ENCODE data around the gene PLK3.

PLK3 gene

DNA sequence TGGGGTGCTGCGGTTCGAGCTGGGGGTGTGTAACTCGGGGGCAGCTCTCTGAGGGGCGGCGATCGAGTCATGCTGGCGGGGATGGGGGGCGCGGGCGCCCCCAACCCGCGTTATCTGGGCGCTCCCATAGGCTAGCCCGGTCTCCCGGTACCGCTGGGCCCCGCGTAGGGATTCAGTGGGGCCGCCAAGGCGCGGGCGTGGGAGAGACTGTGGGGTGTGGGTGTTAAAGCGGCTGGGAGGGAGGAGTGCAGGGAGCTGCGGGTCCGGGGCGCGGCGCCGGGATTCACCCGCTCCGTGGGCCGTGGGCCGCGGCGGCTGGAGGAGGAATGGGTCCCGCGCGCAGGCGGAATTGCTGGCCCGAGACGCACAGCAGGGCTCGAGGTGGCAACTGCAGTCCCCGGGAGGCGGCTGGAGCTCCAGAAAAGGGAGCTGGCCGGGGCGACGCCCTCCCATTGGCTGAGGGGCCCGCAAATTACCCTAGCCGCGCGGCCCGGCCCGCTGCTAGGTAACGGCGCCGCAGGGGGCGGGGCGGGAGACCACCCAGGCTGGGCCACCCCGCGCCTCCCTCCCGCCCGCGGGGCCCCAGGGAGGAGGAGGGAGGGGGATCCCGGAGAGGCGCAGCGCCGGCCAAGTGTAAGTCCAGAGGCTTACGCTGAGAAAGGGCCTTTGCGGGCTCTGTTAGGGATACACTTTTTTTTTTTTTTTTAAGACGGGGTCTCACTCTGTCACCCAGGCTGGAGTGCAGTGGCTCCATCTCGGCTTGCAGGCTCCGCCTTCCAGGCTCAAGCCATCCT lies 42.9 kb downstream of the PLK3 start, which contains the start of gene PTCH2:
PTCH2 (minus strand) TSS at position 392 of the 794 bp plus-strand sequence; CDS start at position 71, 321 bp downstream.
- TF ChIP-seq, protein P1, sequence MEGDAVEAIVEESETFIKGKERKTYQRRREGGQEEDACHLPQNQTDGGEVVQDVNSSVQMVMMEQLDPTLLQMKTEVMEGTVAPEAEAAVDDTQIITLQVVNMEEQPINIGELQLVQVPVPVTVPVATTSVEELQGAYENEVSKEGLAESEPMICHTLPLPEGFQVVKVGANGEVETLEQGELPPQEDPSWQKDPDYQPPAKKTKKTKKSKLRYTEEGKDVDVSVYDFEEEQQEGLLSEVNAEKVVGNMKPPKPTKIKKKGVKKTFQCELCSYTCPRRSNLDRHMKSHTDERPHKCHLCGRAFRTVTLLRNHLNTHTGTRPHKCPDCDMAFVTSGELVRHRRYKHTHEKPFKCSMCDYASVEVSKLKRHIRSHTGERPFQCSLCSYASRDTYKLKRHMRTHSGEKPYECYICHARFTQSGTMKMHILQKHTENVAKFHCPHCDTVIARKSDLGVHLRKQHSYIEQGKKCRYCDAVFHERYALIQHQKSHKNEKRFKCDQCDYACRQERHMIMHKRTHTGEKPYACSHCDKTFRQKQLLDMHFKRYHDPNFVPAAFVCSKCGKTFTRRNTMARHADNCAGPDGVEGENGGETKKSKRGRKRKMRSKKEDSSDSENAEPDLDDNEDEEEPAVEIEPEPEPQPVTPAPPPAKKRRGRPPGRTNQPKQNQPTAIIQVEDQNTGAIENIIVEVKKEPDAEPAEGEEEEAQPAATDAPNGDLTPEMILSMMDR (IDR thresholded peaks at IDR 0.05; ENCODE audit: insufficient read depth, low read depth, low read length, missing control alignments) = no peak
- peak within 1 kb of the TSS; percentile 31 for H3K4me3 ChIP-seq (ENCODE audit: low read depth, low read length)
- DNase-seq (ENCODE audit: low read depth) = peak; percentile 28

GRCh38 chr1:44846985-44847384 lies 46.8 kb downstream of the PLK3 start:
- H3K4me3 ChIP-seq (ENCODE audit: low read depth, low read length) = no peak overlapping the region
- DNase-seq (ENCODE audit: low read depth) = no peak
- TF ChIP-seq, protein P1 (IDR thresholded peaks at IDR 0.05; ENCODE audit: insufficient read depth, low read depth, low read length, missing control alignments) = no peak

GRCh38 chr1:44847845-44848244 lies 47.7 kb downstream of the PLK3 start:
- DNase-seq (ENCODE audit: low read depth) = no peak
- no peak overlapping the region for H3K4me3 ChIP-seq (ENCODE audit: low read depth, low read length)
- TF ChIP-seq, protein P1 (IDR thresholded peaks at IDR 0.05; ENCODE audit: insufficient read depth, low read depth, low read length, missing control alignments) = no peak

DNA sequence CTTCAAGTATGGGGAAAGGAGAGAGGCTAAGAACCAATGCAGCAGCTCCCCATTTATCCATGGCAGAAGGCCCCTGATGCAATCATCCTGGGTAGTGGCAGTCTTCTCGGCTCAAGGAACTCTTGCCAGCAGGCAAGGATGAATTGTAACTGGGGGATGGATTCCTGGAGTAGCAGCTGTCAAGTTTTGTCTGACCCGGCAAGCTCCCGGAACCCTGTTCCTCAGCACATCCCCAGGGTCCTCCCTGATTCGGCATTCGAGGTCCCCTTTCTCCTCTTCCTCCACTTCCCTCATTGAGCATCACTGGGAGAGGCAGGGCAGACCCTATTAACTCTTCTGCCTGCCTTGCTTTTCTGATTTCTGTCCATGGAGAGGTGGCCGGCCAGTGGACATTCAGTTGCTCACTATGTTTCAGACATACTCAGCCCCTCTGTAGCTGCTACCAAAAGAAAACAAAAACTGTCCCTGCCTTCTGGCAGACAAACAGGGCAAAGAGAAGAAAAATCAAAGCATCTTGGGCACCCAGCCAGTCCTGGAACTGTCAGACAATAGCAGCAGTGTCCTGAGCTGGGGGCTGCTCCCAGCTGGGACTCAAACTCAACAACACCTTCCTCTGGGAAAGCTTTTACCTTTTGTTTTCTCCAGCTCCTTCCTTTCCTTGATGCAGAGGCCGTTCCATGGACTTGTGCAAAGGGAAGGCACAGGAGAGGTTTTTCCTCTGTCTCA lies 48.4 kb downstream of the PLK3 start:
- no peak overlapping the region for H3K4me3 ChIP-seq (ENCODE audit: low read depth, low read length)
- TF ChIP-seq, protein P1 (IDR thresholded peaks at IDR 0.05; ENCODE audit: insufficient read depth, low read depth, low read length, missing control alignments) = no peak
- no peak for DNase-seq (ENCODE audit: low read depth)

DNA sequence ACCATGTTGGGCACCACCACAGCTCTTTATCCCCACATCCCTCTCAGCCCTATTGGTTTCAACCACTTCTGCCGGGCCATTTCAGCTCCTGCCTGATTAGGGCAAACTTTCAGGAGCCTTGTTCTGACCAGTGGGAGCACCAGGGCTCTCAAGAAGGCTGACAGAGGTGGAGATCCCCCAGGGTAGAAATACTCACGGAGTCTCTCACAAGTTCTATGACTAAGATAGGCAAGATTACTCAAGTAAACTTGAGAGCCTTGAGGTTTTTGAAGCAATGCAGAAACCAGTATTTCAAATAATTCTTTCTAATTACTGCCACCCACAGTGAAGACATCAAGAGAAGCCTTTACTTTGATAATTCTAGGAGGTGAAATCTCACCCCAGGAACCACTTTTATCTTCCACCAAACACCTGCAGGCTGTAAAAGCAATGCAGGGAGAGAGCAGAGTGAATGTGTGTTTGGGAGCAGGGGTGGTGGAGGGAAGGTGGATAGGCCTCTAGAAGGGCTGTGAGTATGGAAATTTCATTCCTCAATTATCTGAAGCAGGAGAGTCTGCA lies 49.5 kb downstream of the PLK3 start:
- TF ChIP-seq, protein P1 (IDR thresholded peaks at IDR 0.05; ENCODE audit: insufficient read depth, low read depth, low read length, missing control alignments) = no peak
- H3K4me3 ChIP-seq (ENCODE audit: low read depth, low read length) = no peak overlapping the region
- DNase-seq (ENCODE audit: low read depth) = no peak

GRCh38 chr1:44851308-44851707 lies 51.1 kb downstream of the PLK3 start:
- TF ChIP-seq, protein P1 (IDR thresholded peaks at IDR 0.05; ENCODE audit: insufficient read depth, low read depth, low read length, missing control alignments) = no peak
- no peak for DNase-seq (ENCODE audit: low read depth)
- no peak overlapping the region for H3K4me3 ChIP-seq (ENCODE audit: low read depth, low read length)

Measured in GM12865 (cell line).